CD14-positive monocyte (primary cell): ENCODE results near the gene ADPRS. TPM values are rescaled to one million over a fixed set of nuclear protein-coding genes. Genes with fewer than 3 reads are reported as not detected.

ENCODE experiments used
- DNase-seq, 3 donors: peaks; one replicate each; pipeline ENCODE4 v3.0.0-alpha.2; 2011 to 2022
- H2AFZ ChIP-seq: 2 replicates; pipeline ENCODE4 v1.6.0; 2012; ENCODE audit warnings: mild to moderate bottlenecking, low read depth, low read length, inconsistent platforms; ENCODE audit not compliant: insufficient read depth, poor library complexity, severe bottlenecking
- H3K27ac ChIP-seq, 2 donors: 1 replicate in 1 of 2; 2 replicates in 1 of 2; pipeline ENCODE4 v1.5.1; 2012 to 2013; ENCODE audit warnings: low read length in 2 of 2, control low read depth in 1 of 2, inconsistent platforms in 1 of 2, low read depth in 1 of 2, mild to moderate bottlenecking in 1 of 2
- H3K27me3 ChIP-seq, 2 donors: one replicate each; pipeline versions ENCODE4 v1.6.0 to v1.6.1; 2011 to 2013; ENCODE audit warnings: low read length in 2 of 2; ENCODE audit not compliant: control insufficient read depth in 2 of 2, insufficient read depth in 2 of 2
- H3K36me3 ChIP-seq, 2 donors: replicated peaks in 1 of 2; 1 replicate in 1 of 2; 2 replicates in 1 of 2; pipeline versions ENCODE4 v1.5.1 to v1.6.1; 2012 to 2013; ENCODE audit warnings: low read length in 2 of 2, control low read depth in 1 of 2, inconsistent platforms in 1 of 2, mild to moderate bottlenecking in 1 of 2; ENCODE audit not compliant: insufficient read depth in 2 of 2, control insufficient read depth in 1 of 2
- H3K4me1 ChIP-seq, 2 donors: 1 replicate in 1 of 2; 2 replicates in 1 of 2; pipeline versions ENCODE4 v1.5.1 to v1.6.1; 2012 to 2013; ENCODE audit warnings: low read length in 2 of 2, control low read depth in 1 of 2, inconsistent platforms in 1 of 2, mild to moderate bottlenecking in 1 of 2, moderate library complexity in 1 of 2; ENCODE audit not compliant: insufficient read depth in 2 of 2, control insufficient read depth in 1 of 2
- H3K4me2 ChIP-seq: replicated peaks from 2 replicates; pipeline ENCODE3; 2012; ENCODE audit warnings: low read length, moderate library complexity, mild to moderate bottlenecking; ENCODE audit not compliant: poor library complexity, severe bottlenecking; ENCODE audit errors: extremely low read depth
- H3K4me3 ChIP-seq, 3 experiments: fragments of 200-600 bp in 1 of 3; sonication (generic) in 1 of 3; replicated peaks in 1 of 3; 1 replicate in 2 of 3; 2 replicates in 1 of 3; pipeline ENCODE4 v1.5.1; 2011 to 2013; ENCODE audit warnings: low read length in 3 of 3, mild to moderate bottlenecking in 3 of 3, control low read depth in 2 of 3, low read depth in 2 of 3, inconsistent platforms in 1 of 3, moderate library complexity in 1 of 3
- H3K79me2 ChIP-seq: 2 replicates; pipeline ENCODE4 v1.6.0; 2012; ENCODE audit warnings: mild to moderate bottlenecking, control low read depth, inconsistent platforms, low read length, moderate library complexity; ENCODE audit not compliant: insufficient read depth
- H3K9ac ChIP-seq: 2 replicates; pipeline ENCODE4 v1.6.0; 2017; ENCODE audit warnings: low read length, mild to moderate bottlenecking; ENCODE audit not compliant: insufficient read depth, poor library complexity, severe bottlenecking
- H3K9me3 ChIP-seq, 2 donors: replicated peaks in 1 of 2; 1 replicate in 1 of 2; 2 replicates in 1 of 2; pipeline versions ENCODE4 v1.5.1 to v1.6.1; 2012 to 2013; ENCODE audit warnings: low read length in 2 of 2, control low read depth in 1 of 2; ENCODE audit not compliant: control insufficient read depth in 1 of 2, insufficient read depth in 1 of 2
- H4K20me1 ChIP-seq: 2 replicates; pipeline ENCODE4 v1.6.0; 2012; ENCODE audit warnings: mild to moderate bottlenecking, low read length, control low read depth, moderate library complexity; ENCODE audit not compliant: insufficient read depth
- H3K27ac Mint-ChIP-seq, 7 donors: one replicate each; pipeline ENCODE4 v1.8.0; 2020; ENCODE audit warnings: mild to moderate bottlenecking in 7 of 7, mixed read lengths in 7 of 7, moderate library complexity in 6 of 7, inconsistent platforms in 2 of 7
- H3K27me3 Mint-ChIP-seq, 3 donors: one replicate each; pipeline ENCODE4 v1.8.0; 2021 to 2022; ENCODE audit warnings: low read depth in 3 of 3, mild to moderate bottlenecking in 3 of 3, mixed read lengths in 3 of 3, moderate library complexity in 3 of 3, inconsistent platforms in 1 of 3
- H3K36me3 Mint-ChIP-seq, 2 donors: one replicate each; pipeline ENCODE4 v1.8.0; 2020; ENCODE audit warnings: mixed read lengths in 2 of 2, inconsistent platforms in 1 of 2, mild to moderate bottlenecking in 1 of 2
- H3K4me1 Mint-ChIP-seq: one replicate; pipeline ENCODE4 v1.8.0; 2020; ENCODE audit warnings: mild to moderate bottlenecking, mixed read lengths
- H3K4me3 Mint-ChIP-seq, 2 donors: one replicate each; pipeline ENCODE4 v1.8.0; 2020; ENCODE audit warnings: mild to moderate bottlenecking in 2 of 2, mixed read lengths in 2 of 2, moderate library complexity in 1 of 2
- H3K9me3 Mint-ChIP-seq, 7 donors: one replicate each; pipeline ENCODE4 v1.8.0; 2020 to 2022; ENCODE audit warnings: mixed read lengths in 7 of 7, mild to moderate bottlenecking in 6 of 7, moderate library complexity in 6 of 7, inconsistent platforms in 2 of 7
- CTCF ChIP-seq: fragments of 200-600 bp; IDR thresholded peaks from one replicate; pipeline ENCODE4 v1.8.0; 2022; ENCODE audit warnings: antibody characterized with exemption, mild to moderate bottlenecking
- WGBS: methylation state at CpG from one replicate; pipeline ENCODE4 v1.1.5; 2013; ENCODE audit warnings: missing lambda C conversion rate; ENCODE audit not compliant: insufficient coverage; 5-methylcytosine and 5-hydroxymethylcytosine counted together
- intact Hi-C, 2 donors: fragments of 100-400 bp; cut with micrococcal nuclease; formaldehyde crosslinking; loops; one replicate each; pipeline versions ENCODE4 v1.15.0 to v1.15.1; 2023
- polyA plus RNA-seq, 3 donors: library from polyadenylated mRNA; depleted of rRNA in 1 of 3; unstranded in 2 of 3; stranded (reverse) in 1 of 3; fragments of 300-500 nt in 2 of 3; fragments of >200 nt in 1 of 3; fragmentation: Illumina TruSeq in 2 of 3; gene quantifications; 1 replicate in 2 of 3; 2 replicates in 1 of 3; pipeline ENCODE4 v1.2.3, GENCODE V29; 2012 to 2021

Gene ADPRS
- polyA plus RNA-seq, 3 donors: 13.4 to 30.6 (median 21.9) TPM

GRCh38 chr1:36122062-36123030 is 33.7 kb downstream of the ADPRS start:
- Histone ChIP-seq H3K9ac (peak overlapping the region; percentile 65), H3K27ac (peak overlapping the region; percentile 88 to 91), H3K27me3 (no peaks in the 10 kb centered on the region), H3K4me2 (peak overlapping the region; percentile 90), H3K4me1 (peaks cover 67 to 80% of the 10 kb centered on the region in 2 donors), H3K79me2 (peaks cover 14% of the 10 kb centered on the region), H2AFZ (peak overlapping the region; percentile 87), H3K9me3 (no peaks in the 10 kb centered on the region), H3K4me3 (peak overlapping the region; percentile 23 to 76 (median 28)), H3K36me3 (no peaks in the 10 kb centered on the region), H4K20me1 (no peaks in the 10 kb centered on the region)
- Mint-ChIP-seq H3K4me1 (peaks cover 69% of the 10 kb centered on the region), H3K36me3 (peaks cover 6 to 9% of the 10 kb centered on the region in 2 donors), H3K9me3 (no peaks in the 10 kb centered on the region), H3K4me3 (peak overlapping the region; percentile 77 to 85), H3K27ac (peak overlapping the region; percentile 92 to 96 (median 95)), H3K27me3 (peaks cover 6 to 15% (median 10%) of the 10 kb centered on the region in 3 donors)
- no peak for TF ChIP-seq CTCF
- intact Hi-C loops: no loop called here
- DNase-seq: peak in 2 of 3 donors; percentile 14 to 42
- 79% methylated on average over 9 of the region's 12 CpGs for WGBS

GRCh38 chr1:36123356-36123755 is 34.7 kb downstream of the ADPRS start:
- intact Hi-C loops: no loop called here
- peak overlapping the region; percentile 92 to 96 (median 95) for H3K27ac Mint-ChIP-seq
- H3K79me2 ChIP-seq: peaks cover 14% of the 10 kb centered on the region
- no peaks in the 10 kb centered on the region for H3K27me3 ChIP-seq
- peak overlapping the region; percentile 87 for H2AFZ ChIP-seq
- peak overlapping the region; percentile 65 for H3K9ac ChIP-seq
- H3K4me3 ChIP-seq: peak overlapping the region; percentile 23 to 76 (median 28)
- no peaks in the 10 kb centered on the region for H3K9me3 ChIP-seq
- peak; percentile 83 to 87 (median 87) for DNase-seq
- peaks cover 5 to 9% of the 10 kb centered on the region in 2 donors for H3K36me3 Mint-ChIP-seq
- peaks cover 75% of the 10 kb centered on the region for H3K4me1 Mint-ChIP-seq
- no peaks in the 10 kb centered on the region for H3K36me3 ChIP-seq
- H3K27ac ChIP-seq: peak overlapping the region; percentile 88 to 91
- peak overlapping the region; percentile 90 for H3K4me2 ChIP-seq
- H4K20me1 ChIP-seq: no peaks in the 10 kb centered on the region
- peaks cover 6 to 15% (median 10%) of the 10 kb centered on the region in 3 donors for H3K27me3 Mint-ChIP-seq
- no peaks in the 10 kb centered on the region for H3K9me3 Mint-ChIP-seq
- 0% methylated on average over 7 of the region's 8 CpGs for WGBS
- no peak for TF ChIP-seq CTCF
- peaks cover 69 to 85% of the 10 kb centered on the region in 2 donors for H3K4me1 ChIP-seq
- H3K4me3 Mint-ChIP-seq: peak overlapping the region; percentile 77 to 85
